Common myeloid progenitor, CD34-positive (primary cell): ENCODE measurements around the gene ABCA13.

Experiments used
- CTCF ChIA-PET: fragments of 350-600 bp; sonication (Branson Sonifier 250); formaldehyde crosslinking; loops from one replicate; lab custom pipeline; 2021; ENCODE audit warnings: antibody characterized with exemption; lab: Charles Lee
- POLR2A ChIA-PET: fragments of 350-600 bp; sonication (Branson Sonifier 250); formaldehyde crosslinking; loops from one replicate; lab custom pipeline; 2021; ENCODE audit warnings: antibody characterized with exemption; lab: Charles Lee
- DNase-seq, 3 donors: peaks; one replicate each; pipeline versions ENCODE4 v3.0.0 to v3.0.0-alpha.2; 2013
- H3K27ac ChIP-seq, 2 experiments: 1 replicate in 1 of 2; 2 replicates in 1 of 2; pipeline ENCODE4 v1.7.0; 2013; ENCODE audit warnings: inconsistent platforms in 2 of 2, low read length in 2 of 2, mild to moderate bottlenecking in 2 of 2, low read depth in 1 of 2, moderate library complexity in 1 of 2; ENCODE audit not compliant: severe bottlenecking in 2 of 2, insufficient read depth in 1 of 2, poor library complexity in 1 of 2
- H3K27me3 ChIP-seq, 5 experiments: replicated peaks in 2 of 5; 1 replicate in 3 of 5; 2 replicates in 2 of 5; pipeline versions ENCODE4 v1.6.1 to v1.7.0; 2013; ENCODE audit warnings: low read length in 4 of 5, mild to moderate bottlenecking in 2 of 5, moderate library complexity in 2 of 5, inconsistent platforms in 1 of 5; ENCODE audit not compliant: insufficient read depth in 5 of 5, control insufficient read depth in 4 of 5
- H3K36me3 ChIP-seq, 4 experiments: 1 replicate in 2 of 4; 2 replicates in 2 of 4; pipeline versions ENCODE4 v1.6.1 to v1.7.0; 2013; ENCODE audit warnings: low read length in 3 of 4, control low read depth in 1 of 4, mild to moderate bottlenecking in 1 of 4; ENCODE audit not compliant: control insufficient read depth in 4 of 4, insufficient read depth in 4 of 4
- H3K4me1 ChIP-seq, 4 experiments: 1 replicate in 3 of 4; 2 replicates in 1 of 4; pipeline versions ENCODE4 v1.6.1 to v1.7.1; 2013; ENCODE audit warnings: low read length in 3 of 4, mild to moderate bottlenecking in 3 of 4, control low read depth in 1 of 4, inconsistent platforms in 1 of 4, moderate library complexity in 1 of 4; ENCODE audit not compliant: control insufficient read depth in 4 of 4, insufficient read depth in 4 of 4; ENCODE audit errors: control extremely low read depth in 1 of 4
- H3K4me3 ChIP-seq, 7 experiments: 1 replicate in 4 of 7; 2 replicates in 3 of 7; pipeline versions ENCODE4 v1.5.1 to v1.7.0; 2013; ENCODE audit warnings: mild to moderate bottlenecking in 7 of 7, low read length in 6 of 7, moderate library complexity in 6 of 7, inconsistent platforms in 2 of 7, low read depth in 2 of 7, control low read depth in 1 of 7; ENCODE audit not compliant: insufficient read depth in 4 of 7, control insufficient read depth in 1 of 7; ENCODE audit errors: extremely low read depth in 1 of 7
- H3K9me3 ChIP-seq, 5 experiments: 1 replicate in 4 of 5; 2 replicates in 1 of 5; pipeline versions ENCODE4 v1.6.1 to v1.7.1; 2013; ENCODE audit warnings: low read length in 4 of 5, mild to moderate bottlenecking in 2 of 5, inconsistent platforms in 1 of 5, low read depth in 1 of 5, moderate library complexity in 1 of 5; ENCODE audit not compliant: control insufficient read depth in 4 of 5, insufficient read depth in 2 of 5; ENCODE audit errors: control extremely low read depth in 1 of 5
- WGBS: methylation state at CpG from one replicate; pipeline ENCODE4 v1.1.5; 2013; ENCODE audit not compliant: insufficient coverage; 5-methylcytosine and 5-hydroxymethylcytosine counted together

ABCA13 gene

GRCh38 chr7:48429117-48429516 lies 257.9 kb downstream of the ABCA13 start:
- Histone ChIP-seq H3K9me3 (peaks cover 0 to 3% (median 0%) of the 10 kb centered on the region in 5 experiments), H3K36me3 (peaks cover 0 to 2% (median 0%) of the 10 kb centered on the region in 4 experiments), H3K27me3 (no peaks in the 10 kb centered on the region), H3K4me3 (no peak overlapping the region), H3K27ac (no peak overlapping the region), H3K4me1 (no peaks in the 10 kb centered on the region)
- DNase-seq: no peak
- POLR2A ChIA-PET: no interaction called here
- CTCF ChIA-PET: interaction anchor here (0.5 kb wide), 1 partner anchor 34 kb away, joined by 3 read pairs; no protein-coding TSS in a partner anchor

GRCh38 chr7:48438206-48438605 lies 266.9 kb downstream of the ABCA13 start:
- POLR2A ChIA-PET: interaction anchor here (0.6 kb wide), 1 partner anchor 18 kb away, joined by 5 read pairs; no protein-coding TSS in a partner anchor

GRCh38 chr7:48441848-48442492 lies 270.7 kb downstream of the ABCA13 start:
- no peak for DNase-seq
- CTCF ChIA-PET: interaction anchor here (0.5 kb wide), 1 partner anchor 94 kb away, joined by 3 read pairs; no protein-coding TSS in a partner anchor
- H3K27me3 ChIP-seq: no peaks in the 10 kb centered on the region

More at GRCh38 chr7:48438206-48438605, 266.9 kb downstream of the ABCA13 start:
- CTCF ChIA-PET: no interaction called here
- Histone ChIP-seq H3K4me3 (no peak overlapping the region), H3K27ac (no peak overlapping the region), H3K36me3 (no peaks in the 10 kb centered on the region), H3K9me3 (peaks cover 0 to 3% (median 0%) of the 10 kb centered on the region in 5 experiments), H3K4me1 (no peaks in the 10 kb centered on the region), H3K27me3 (no peaks in the 10 kb centered on the region)
- WGBS: 100% methylated on average over 1 of the region's 1 CpG
- DNase-seq: peak; percentile 14 to 63 (median 46)

GRCh38 chr7:48443051-48443450 lies 271.8 kb downstream of the ABCA13 start:
- no peaks in the 10 kb centered on the region for H3K4me1 ChIP-seq
- no peak for DNase-seq
- H3K9me3 ChIP-seq: peaks cover 0 to 2% (median 0%) of the 10 kb centered on the region in 5 experiments
- no peaks in the 10 kb centered on the region for H3K36me3 ChIP-seq
- no peak overlapping the region for H3K4me3 ChIP-seq
- ChIA-PET CTCF (no interaction called here), POLR2A (no interaction called here)
- H3K27ac ChIP-seq: no peak overlapping the region
- WGBS: 95% methylated on average over 5 of the region's 5 CpGs
- no peaks in the 10 kb centered on the region for H3K27me3 ChIP-seq

More at GRCh38 chr7:48441848-48442492, 270.7 kb downstream of the ABCA13 start:
- H3K9me3 ChIP-seq: peaks cover 0 to 2% (median 0%) of the 10 kb centered on the region in 5 experiments
- H3K36me3 ChIP-seq: no peaks in the 10 kb centered on the region
- no peak overlapping the region for H3K27ac ChIP-seq
- no peak overlapping the region for H3K4me3 ChIP-seq
- H3K4me1 ChIP-seq: no peaks in the 10 kb centered on the region
- POLR2A ChIA-PET: no interaction called here
- 100% methylated on average over 7 of the region's 8 CpGs for WGBS

GRCh38 chr7:48446721-48447120 lies 275.5 kb downstream of the ABCA13 start:
- ChIA-PET CTCF (no interaction called here), POLR2A (no interaction called here)
- Histone ChIP-seq H3K27ac (no peak overlapping the region), H3K36me3 (no peaks in the 10 kb centered on the region), H3K4me3 (no peak overlapping the region), H3K4me1 (no peaks in the 10 kb centered on the region), H3K9me3 (peaks cover 0 to 2% (median 0%) of the 10 kb centered on the region in 5 experiments), H3K27me3 (no peaks in the 10 kb centered on the region)
- DNase-seq: no peak

GRCh38 chr7:48452218-48452617 lies 281.0 kb downstream of the ABCA13 start:
- ChIA-PET CTCF (no interaction called here), POLR2A (no interaction called here)
- Histone ChIP-seq H3K27ac (no peak overlapping the region), H3K4me3 (no peak overlapping the region), H3K9me3 (no peaks in the 10 kb centered on the region), H3K27me3 (no peaks in the 10 kb centered on the region), H3K36me3 (no peaks in the 10 kb centered on the region), H3K4me1 (no peaks in the 10 kb centered on the region)
- 100% methylated on average over 1 of the region's 1 CpG for WGBS
- no peak for DNase-seq

- no peaks in the 10 kb centered on the region for H3K4me1 ChIP-seq
- no peak overlapping the region for H3K4me3 ChIP-seq
- H3K36me3 ChIP-seq: no peaks in the 10 kb centered on the region
- 98% methylated on average over 34 of the region's 38 CpGs for WGBS
- ChIA-PET CTCF (no interaction called here), POLR2A (no interaction called here)
- no peak for DNase-seq
- H3K9me3 ChIP-seq: no peaks in the 10 kb centered on the region
- no peak overlapping the region for H3K27ac ChIP-seq
- no peaks in the 10 kb centered on the region for H3K27me3 ChIP-seq
These were observed 283.5 kb downstream of the ABCA13 start for GRCh38 chr7:48454750-48455192.
